ENCODE measurements around the gene BAD. TPM values are rescaled to one million over a fixed set of nuclear protein-coding genes. Genes with fewer than 3 reads are reported as not detected.

The BAD gene
- total and polyA plus RNA-seq, 2 of the 13 experiments (the other 11 are each of a cell fraction or from before 2014, with no cell fraction given), result 17.9 to 28.5 TPM

DNA sequence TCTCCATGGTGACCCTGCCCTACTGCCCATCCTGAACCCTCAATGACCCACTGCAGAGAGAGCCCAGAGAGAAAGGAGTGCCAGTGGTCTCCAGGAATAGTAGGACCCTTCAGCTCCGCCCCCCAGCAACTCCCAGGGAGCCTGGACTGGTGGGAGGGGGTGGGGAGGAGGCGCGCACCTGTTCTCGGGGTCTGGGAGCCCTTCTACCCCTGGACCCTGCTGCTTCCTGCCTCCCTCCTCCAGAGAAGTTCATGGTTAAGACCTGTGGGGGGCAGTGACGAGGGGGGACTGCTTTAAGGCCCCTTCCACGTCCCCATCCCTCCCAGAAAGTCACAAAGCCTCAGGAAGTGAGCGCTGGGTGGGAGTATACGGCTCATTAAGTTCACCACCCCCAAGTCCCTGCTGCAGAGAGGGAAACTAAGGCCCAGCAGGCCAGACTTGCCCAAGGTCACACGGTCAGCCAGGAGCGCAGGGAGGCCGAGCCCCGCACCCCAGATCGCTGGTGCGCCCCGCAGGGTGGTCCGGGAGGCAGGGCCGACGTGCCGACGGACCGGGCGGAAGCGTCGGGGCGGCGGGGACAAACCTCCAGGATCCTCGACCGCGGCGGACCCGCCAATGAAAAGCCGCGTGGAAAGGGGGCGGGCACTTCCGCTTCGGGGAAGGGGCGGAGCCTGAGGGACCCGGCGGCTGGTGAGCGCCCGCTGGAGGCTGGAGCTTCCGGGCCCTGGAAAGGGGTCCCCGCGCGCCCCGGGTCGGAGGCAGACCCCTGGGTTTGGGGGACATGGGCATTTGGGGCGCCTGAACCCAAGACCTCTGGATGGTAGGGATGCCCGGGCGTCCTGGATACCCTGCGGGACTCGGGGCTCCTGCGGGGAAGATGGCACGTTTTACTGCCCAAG, 58.6 kb downstream of the BAD start, which contains the start of the genes NUDT22 and TRPT1 (continued):
- no peak for TF ChIP-seq NR2F2 (IDR thresholded peaks at IDR 0.05; ENCODE audit: borderline replicate concordance, low read depth)
- TF ChIP-seq ZBTB7B (CRISPR knock-in tag; IDR thresholded peaks at IDR 0.05), result peak; percentile 72
- no peak for TF ChIP-seq CHCHD3 (CRISPR knock-in tag; IDR thresholded peaks at IDR 0.05)

DNA sequence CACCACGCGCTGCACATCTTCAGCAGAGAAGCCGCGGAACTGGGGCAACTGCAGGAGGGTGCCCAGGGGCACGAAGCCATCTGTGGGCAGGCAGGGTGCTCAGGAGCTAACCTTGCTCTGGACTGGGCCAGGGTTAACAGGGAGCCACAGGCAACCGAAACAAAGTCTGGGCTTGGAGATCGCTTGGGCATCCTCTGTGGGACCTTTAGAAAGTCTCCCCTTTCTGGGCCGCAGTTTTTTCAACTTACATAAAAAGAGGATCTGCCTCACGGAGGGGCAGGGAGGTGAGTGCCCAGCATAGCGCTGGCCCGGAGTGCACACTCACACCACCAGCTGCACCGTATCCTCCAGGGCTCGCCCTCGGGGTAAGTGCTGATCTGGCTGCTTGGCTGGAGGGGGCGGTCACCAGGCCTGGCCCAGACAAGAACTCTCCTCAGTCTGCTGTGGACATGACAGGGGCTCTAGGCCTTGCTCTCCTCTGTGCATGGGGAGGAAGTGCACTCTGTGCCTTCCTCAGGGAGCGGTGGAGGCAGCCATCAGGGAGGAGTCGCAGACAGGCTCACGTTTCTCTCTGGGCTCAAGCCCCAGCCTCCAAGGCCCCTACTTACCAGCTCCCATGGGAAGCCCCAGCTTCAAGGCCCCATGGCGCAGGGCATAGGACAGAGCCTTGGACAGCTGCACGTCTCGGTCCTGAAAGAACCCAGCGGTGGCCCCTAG, 59.4 kb downstream of the BAD start:
- H3K4me3 ChIP-seq (replicated peaks in 1 of 3; ENCODE audit: insufficient read depth in 1 of 3, low read depth in 2 of 3, low read length in 3 of 3), result peak overlapping the region; percentile 78 to 96 (median 82)
- intact Hi-C loops (cut with micrococcal nuclease; ENCODE audit: unreplicated experiment) (no loop called here), in situ Hi-C loops (cut with HindIII; ENCODE audit: extremely low pct_ligation_motif_present, low pct_unique_long_range_greater_than_20kb) (no loop called here)
- CTCF ChIA-PET (ENCODE audit: low intra/inter-chr PET ratio, low total read pairs), result no interaction called here
- POLR2A ChIA-PET, result interaction anchor here (1.2 to 3.3 kb wide), 7 partner anchors 12 to 93 kb away, joined by 3 to 27 read pairs (median 15); partner anchors contain the start of genes ESRRA, FKBP2, PRDX5 and STIP1
- peaks cover 0 to 3% of the 10 kb centered on the region in 2 experiments; a peak in 2 of 5 replicates for H3K36me3 ChIP-seq (replicated peaks in 1 of 2; ENCODE audit: control insufficient read depth in 1 of 2, insufficient read depth in 2 of 2, low read length in 2 of 2)
- no peaks in the 10 kb centered on the region for H3K9me3 ChIP-seq (ENCODE audit: low read length)
- H4K20me1 ChIP-seq (ENCODE audit: insufficient read depth, low read length), result no peaks in the 10 kb centered on the region
- H3K79me2 ChIP-seq (ENCODE audit: insufficient read depth, low read length), result no peaks in the 10 kb centered on the region
- peak overlapping the region; percentile 96 for H3K4me2 ChIP-seq (ENCODE audit: low read depth, low read length)
- ATAC-seq, result peak; percentile 2
- DNase-seq (ENCODE audit: low spot score), result no peak
- no peaks in the 10 kb centered on the region for H3K27me3 ChIP-seq (ENCODE audit: control insufficient read depth in 1 of 2, insufficient read depth in 2 of 2, low read length in 2 of 2)
- no TSS peak for BruUV-seq (replicated peaks)
- no peak overlapping the region for H2AFZ ChIP-seq (ENCODE audit: low read length)
- H3K9ac ChIP-seq (ENCODE audit: insufficient read depth, low read depth, low read length), result peak overlapping the region; percentile 77
- H3K27ac ChIP-seq (ENCODE audit: extremely low read length, insufficient read depth, low read length), result peak overlapping the region; percentile 44
- FAIRE-seq, result no peak
- 62% methylated on average over 13 of the region's 22 CpGs for WGBS (ENCODE audit: low lambda C conversion rate)
- H3K4me1 ChIP-seq (ENCODE audit: insufficient read depth, low read length), result peaks cover 41% of the 10 kb centered on the region
- TF ChIP-seq PTBP1 (IDR thresholded peaks at IDR 0.05; ENCODE audit: low read depth, low read length, poor library complexity, severe bottlenecking), result no peak
- TF ChIP-seq, protein P1, sequence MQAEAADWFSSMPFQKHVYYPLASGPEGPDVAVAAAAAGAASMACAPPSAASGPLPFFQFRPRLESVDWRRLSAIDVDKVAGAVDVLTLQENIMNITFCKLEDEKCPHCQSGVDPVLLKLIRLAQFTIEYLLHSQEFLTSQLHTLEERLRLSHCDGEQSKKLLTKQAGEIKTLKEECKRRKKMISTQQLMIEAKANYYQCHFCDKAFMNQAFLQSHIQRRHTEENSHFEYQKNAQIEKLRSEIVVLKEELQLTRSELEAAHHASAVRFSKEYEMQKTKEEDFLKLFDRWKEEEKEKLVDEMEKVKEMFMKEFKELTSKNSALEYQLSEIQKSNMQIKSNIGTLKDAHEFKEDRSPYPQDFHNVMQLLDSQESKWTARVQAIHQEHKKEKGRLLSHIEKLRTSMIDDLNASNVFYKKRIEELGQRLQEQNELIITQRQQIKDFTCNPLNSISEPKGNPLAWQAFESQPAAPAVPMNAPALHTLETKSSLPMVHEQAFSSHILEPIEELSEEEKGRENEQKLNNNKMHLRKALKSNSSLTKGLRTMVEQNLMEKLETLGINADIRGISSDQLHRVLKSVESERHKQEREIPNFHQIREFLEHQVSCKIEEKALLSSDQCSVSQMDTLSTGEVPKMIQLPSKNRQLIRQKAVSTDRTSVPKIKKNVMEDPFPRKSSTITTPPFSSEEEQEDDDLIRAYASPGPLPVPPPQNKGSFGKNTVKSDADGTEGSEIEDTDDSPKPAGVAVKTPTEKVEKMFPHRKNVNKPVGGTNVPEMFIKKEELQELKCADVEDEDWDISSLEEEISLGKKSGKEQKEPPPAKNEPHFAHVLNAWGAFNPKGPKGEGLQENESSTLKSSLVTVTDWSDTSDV (CRISPR knock-in tag; IDR thresholded peaks at IDR 0.05), result 0 out of 2 replicates have a peak, but pooled peaks have one; percentile 51
- TF ChIP-seq, protein P2, sequence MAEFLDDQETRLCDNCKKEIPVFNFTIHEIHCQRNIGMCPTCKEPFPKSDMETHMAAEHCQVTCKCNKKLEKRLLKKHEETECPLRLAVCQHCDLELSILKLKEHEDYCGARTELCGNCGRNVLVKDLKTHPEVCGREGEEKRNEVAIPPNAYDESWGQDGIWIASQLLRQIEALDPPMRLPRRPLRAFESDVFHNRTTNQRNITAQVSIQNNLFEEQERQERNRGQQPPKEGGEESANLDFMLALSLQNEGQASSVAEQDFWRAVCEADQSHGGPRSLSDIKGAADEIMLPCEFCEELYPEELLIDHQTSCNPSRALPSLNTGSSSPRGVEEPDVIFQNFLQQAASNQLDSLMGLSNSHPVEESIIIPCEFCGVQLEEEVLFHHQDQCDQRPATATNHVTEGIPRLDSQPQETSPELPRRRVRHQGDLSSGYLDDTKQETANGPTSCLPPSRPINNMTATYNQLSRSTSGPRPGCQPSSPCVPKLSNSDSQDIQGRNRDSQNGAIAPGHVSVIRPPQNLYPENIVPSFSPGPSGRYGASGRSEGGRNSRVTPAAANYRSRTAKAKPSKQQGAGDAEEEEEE (CRISPR knock-in tag; IDR thresholded peaks at IDR 0.05; ENCODE audit: borderline replicate concordance), result no peak
- no peak for TF ChIP-seq CEBPB (IDR thresholded peaks at IDR 0.05; ENCODE audit: borderline replicate concordance, low read depth, low read length)
- TF ChIP-seq ZNF343 (CRISPR knock-in tag; IDR thresholded peaks at IDR 0.05), result 0 out of 2 replicates have a peak, but pooled peaks have one; percentile 1
- no peak for TF ChIP-seq SMARCE1 (IDR thresholded peaks at IDR 0.05; ENCODE audit: borderline replicate concordance)
- peak; percentile 7; the same call in 1 of the 2 replicates for TF ChIP-seq CENPT (CRISPR knock-in tag; IDR thresholded peaks at IDR 0.05; ENCODE audit: low read depth)
- TF ChIP-seq, protein P3, sequence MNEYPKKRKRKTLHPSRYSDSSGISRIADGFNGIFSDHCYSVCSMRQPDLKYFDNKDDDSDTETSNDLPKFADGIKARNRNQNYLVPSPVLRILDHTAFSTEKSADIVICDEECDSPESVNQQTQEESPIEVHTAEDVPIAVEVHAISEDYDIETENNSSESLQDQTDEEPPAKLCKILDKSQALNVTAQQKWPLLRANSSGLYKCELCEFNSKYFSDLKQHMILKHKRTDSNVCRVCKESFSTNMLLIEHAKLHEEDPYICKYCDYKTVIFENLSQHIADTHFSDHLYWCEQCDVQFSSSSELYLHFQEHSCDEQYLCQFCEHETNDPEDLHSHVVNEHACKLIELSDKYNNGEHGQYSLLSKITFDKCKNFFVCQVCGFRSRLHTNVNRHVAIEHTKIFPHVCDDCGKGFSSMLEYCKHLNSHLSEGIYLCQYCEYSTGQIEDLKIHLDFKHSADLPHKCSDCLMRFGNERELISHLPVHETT (CRISPR knock-in tag; conservative IDR thresholded peaks at IDR 0.05), result no peak
- no peak; the same call in 1 of the 2 replicates for TF ChIP-seq ZNF558 (CRISPR knock-in tag; IDR thresholded peaks at IDR 0.05; ENCODE audit: borderline replicate concordance)
- TF ChIP-seq BORCS8-MEF2B (CRISPR knock-in tag; IDR thresholded peaks at IDR 0.05), result no peak
- TF ChIP-seq ZNF616 (CRISPR knock-in tag; IDR thresholded peaks at IDR 0.05; ENCODE audit: low read depth), result 0 out of 2 replicates have a peak, but pooled peaks have one; percentile 39
